ENCODE data around the gene HINT2.
A peak's percentile ranks its signal among the peaks of the same experiment; 100 is the strongest.

HINT2 gene

GRCh38 chr9:35811381-35812024 lies 3.3 kb downstream of the HINT2 start:
- DNase-seq (ENCODE audit: low read depth): no peak

GRCh38 chr9:35810122-35810521 lies 4.7 kb downstream of the HINT2 start:
- DNase-seq (ENCODE audit: low read depth): no peak

GRCh38 chr9:35808433-35808832 lies 6.4 kb downstream of the HINT2 start:
- DNase-seq (ENCODE audit: low read depth): no peak

- DNase-seq (ENCODE audit: low read depth): no peak
Observed at GRCh38 chr9:35806101-35806500, 8.7 kb downstream of the HINT2 start.

- no peak for DNase-seq (ENCODE audit: low read depth)
Observed at GRCh38 chr9:35801328-35802128, 13.3 kb downstream of the HINT2 start.

- DNase-seq (ENCODE audit: low read depth): no peak
Observed at GRCh38 chr9:35800530-35800929, 14.3 kb downstream of the HINT2 start.

- DNase-seq (ENCODE audit: low read depth): no peak
Observed at GRCh38 chr9:35798658-35799374, 16.0 kb downstream of the HINT2 start.

- no peak for DNase-seq (ENCODE audit: low read depth)
Observed at GRCh38 chr9:35797311-35798109, 17.3 kb downstream of the HINT2 start.

GRCh38 chr9:35795695-35796094 lies 19.1 kb downstream of the HINT2 start:
- no peak for DNase-seq (ENCODE audit: low read depth)

- DNase-seq (ENCODE audit: low read depth): no peak
Observed at GRCh38 chr9:35793461-35793860, 21.4 kb downstream of the HINT2 start.

GRCh38 chr9:35792826-35793225 lies 22.0 kb downstream of the HINT2 start:
- no peak for DNase-seq (ENCODE audit: low read depth)

GRCh38 chr9:35792024-35792813 lies 22.6 kb downstream of the HINT2 start:
- DNase-seq (ENCODE audit: low read depth): no peak

GRCh38 chr9:35791297-35791921 lies 23.4 kb downstream of the HINT2 start, which contains the start of gene NPR2:
TSS of gene NPR2 (plus strand) at chr9:35791591. CDS start at chr9:35792409, 818 bp downstream.
- DNase-seq (ENCODE audit: low read depth): no peak

GRCh38 chr9:35790385-35791296 lies 24.2 kb downstream of the HINT2 start:
- peak; percentile 25 for DNase-seq (ENCODE audit: low read depth)

- DNase-seq (ENCODE audit: low read depth): no peak
Observed at GRCh38 chr9:35790025-35790384, 24.8 kb downstream of the HINT2 start.

- no peak for DNase-seq (ENCODE audit: low read depth)
Observed at GRCh38 chr9:35789541-35789940, 25.3 kb downstream of the HINT2 start.

- no peak for DNase-seq (ENCODE audit: low read depth)
Observed at GRCh38 chr9:35783418-35783817, 31.4 kb downstream of the HINT2 start.

- no peak for DNase-seq (ENCODE audit: low read depth)
Observed at GRCh38 chr9:35781066-35781465, 33.8 kb downstream of the HINT2 start.

- DNase-seq (ENCODE audit: low read depth): no peak
Observed at GRCh38 chr9:35778496-35778895, 36.3 kb downstream of the HINT2 start.

- no peak for DNase-seq (ENCODE audit: low read depth)
Observed at GRCh38 chr9:35776018-35776417, 38.8 kb downstream of the HINT2 start.

Data from activated T-helper 1 cell treated with Interleukin-2 at 50 U/mL for 16 hours (primary cell).